ENCODE data around the gene KLHL3.

The KLHL3 gene

GRCh38 chr5:137611011-137611580, 124.8 kb downstream of the KLHL3 start:
- Histone ChIP-seq H3K4me1 (no peaks in the 10 kb centered on the region), H3K4me2 (no peak overlapping the region), H3K27ac (no peak overlapping the region), H3K36me3 (no peaks in the 10 kb centered on the region), H3K9ac (no peak overlapping the region), H3K27me3 (no peaks in the 10 kb centered on the region), H3K9me3 (no peaks in the 10 kb centered on the region), H4K20me1 (no peaks in the 10 kb centered on the region), H3K4me3 (no peak overlapping the region)
- no peak for TF ChIP-seq Cebpa-rat (IDR thresholded peaks at IDR 0.05)

- Histone ChIP-seq H3K9me3 (no peaks in the 10 kb centered on the region), H3K27me3 (no peaks in the 10 kb centered on the region), H3K4me2 (no peak overlapping the region), H3K4me1 (no peaks in the 10 kb centered on the region), H3K27ac (no peak overlapping the region), H3K4me3 (no peak overlapping the region), H4K20me1 (no peaks in the 10 kb centered on the region), H3K36me3 (no peaks in the 10 kb centered on the region), H3K9ac (no peak overlapping the region)
- no peak for TF ChIP-seq Cebpa-rat (IDR thresholded peaks at IDR 0.05)
Observed at GRCh38 chr5:137610598-137610997, 125.3 kb downstream of the KLHL3 start.

GRCh38 chr5:137609127-137609526, 126.8 kb downstream of the KLHL3 start:
- H3K27me3 ChIP-seq, result no peaks in the 10 kb centered on the region
- no peak overlapping the region for H3K4me2 ChIP-seq
- no peaks in the 10 kb centered on the region for H3K36me3 ChIP-seq
- H3K9me3 ChIP-seq, result no peaks in the 10 kb centered on the region
- H3K4me3 ChIP-seq, result no peak overlapping the region
- no peaks in the 10 kb centered on the region for H4K20me1 ChIP-seq
- H3K27ac ChIP-seq, result no peak overlapping the region
- H3K4me1 ChIP-seq, result no peaks in the 10 kb centered on the region
- TF ChIP-seq Cebpa-rat (IDR thresholded peaks at IDR 0.05), result no peak
- no peak overlapping the region for H3K9ac ChIP-seq

GRCh38 chr5:137607771-137608170, 128.1 kb downstream of the KLHL3 start:
- Histone ChIP-seq H3K36me3 (no peaks in the 10 kb centered on the region), H3K4me2 (no peak overlapping the region), H3K27me3 (no peaks in the 10 kb centered on the region), H3K27ac (no peak overlapping the region), H4K20me1 (no peaks in the 10 kb centered on the region), H3K9me3 (no peaks in the 10 kb centered on the region), H3K9ac (no peak overlapping the region), H3K4me1 (no peaks in the 10 kb centered on the region), H3K4me3 (no peak overlapping the region)
- no peak for TF ChIP-seq Cebpa-rat (IDR thresholded peaks at IDR 0.05)

- no peak for TF ChIP-seq Cebpa-rat (IDR thresholded peaks at IDR 0.05)
- no peaks in the 10 kb centered on the region for H3K9me3 ChIP-seq
- H3K27ac ChIP-seq, result no peak overlapping the region
- H3K36me3 ChIP-seq, result no peaks in the 10 kb centered on the region
- H3K4me3 ChIP-seq, result no peak overlapping the region
- H3K9ac ChIP-seq, result no peak overlapping the region
- no peaks in the 10 kb centered on the region for H3K4me1 ChIP-seq
- H4K20me1 ChIP-seq, result no peaks in the 10 kb centered on the region
- no peaks in the 10 kb centered on the region for H3K27me3 ChIP-seq
- H3K4me2 ChIP-seq, result no peak overlapping the region
Observed at GRCh38 chr5:137606401-137606800, 129.5 kb downstream of the KLHL3 start.

GRCh38 chr5:137605411-137605810, 130.5 kb downstream of the KLHL3 start:
- no peak overlapping the region for H3K27ac ChIP-seq
- H3K4me2 ChIP-seq, result no peak overlapping the region
- H3K36me3 ChIP-seq, result no peaks in the 10 kb centered on the region
- H4K20me1 ChIP-seq, result no peaks in the 10 kb centered on the region
- H3K9ac ChIP-seq, result no peak overlapping the region
- no peak for TF ChIP-seq Cebpa-rat (IDR thresholded peaks at IDR 0.05)
- H3K27me3 ChIP-seq, result no peaks in the 10 kb centered on the region
- H3K9me3 ChIP-seq, result no peaks in the 10 kb centered on the region
- no peaks in the 10 kb centered on the region for H3K4me1 ChIP-seq
- no peak overlapping the region for H3K4me3 ChIP-seq

GRCh38 chr5:137604348-137605095, 131.4 kb downstream of the KLHL3 start:
- Histone ChIP-seq H3K27me3 (no peaks in the 10 kb centered on the region), H3K27ac (no peak overlapping the region), H3K4me3 (no peak overlapping the region), H3K4me1 (no peaks in the 10 kb centered on the region), H3K9me3 (no peaks in the 10 kb centered on the region), H3K36me3 (no peaks in the 10 kb centered on the region), H3K4me2 (no peak overlapping the region), H4K20me1 (no peaks in the 10 kb centered on the region), H3K9ac (no peak overlapping the region)
- TF ChIP-seq Cebpa-rat (IDR thresholded peaks at IDR 0.05), result no peak

GRCh38 chr5:137603891-137604290, 132.0 kb downstream of the KLHL3 start:
- H3K27me3 ChIP-seq, result no peaks in the 10 kb centered on the region

GRCh38 chr5:137603356-137603755, 132.5 kb downstream of the KLHL3 start:
- H4K20me1 ChIP-seq, result no peaks in the 10 kb centered on the region
- no peaks in the 10 kb centered on the region for H3K27me3 ChIP-seq
- no peak overlapping the region for H3K27ac ChIP-seq
- H3K4me2 ChIP-seq, result no peak overlapping the region
- no peak overlapping the region for H3K9ac ChIP-seq
- no peaks in the 10 kb centered on the region for H3K4me1 ChIP-seq
- H3K4me3 ChIP-seq, result no peak overlapping the region
- no peak for TF ChIP-seq Cebpa-rat (IDR thresholded peaks at IDR 0.05)
- no peaks in the 10 kb centered on the region for H3K9me3 ChIP-seq
- no peaks in the 10 kb centered on the region for H3K36me3 ChIP-seq

More at GRCh38 chr5:137603891-137604290, 132.0 kb downstream of the KLHL3 start:
- no peaks in the 10 kb centered on the region for H3K4me1 ChIP-seq
- H3K36me3 ChIP-seq, result no peaks in the 10 kb centered on the region
- H3K9me3 ChIP-seq, result no peaks in the 10 kb centered on the region
- no peak overlapping the region for H3K4me2 ChIP-seq
- TF ChIP-seq Cebpa-rat (IDR thresholded peaks at IDR 0.05), result no peak
- H3K4me3 ChIP-seq, result no peak overlapping the region
- H3K9ac ChIP-seq, result no peak overlapping the region
- H3K27ac ChIP-seq, result no peak overlapping the region
- H4K20me1 ChIP-seq, result no peaks in the 10 kb centered on the region

GRCh38 chr5:137602721-137603273, 133.1 kb downstream of the KLHL3 start:
- H3K4me3 ChIP-seq, result no peak overlapping the region
- no peak for TF ChIP-seq Cebpa-rat (IDR thresholded peaks at IDR 0.05)
- no peaks in the 10 kb centered on the region for H3K36me3 ChIP-seq
- H4K20me1 ChIP-seq, result no peaks in the 10 kb centered on the region
- no peaks in the 10 kb centered on the region for H3K27me3 ChIP-seq
- no peak overlapping the region for H3K27ac ChIP-seq
- H3K4me1 ChIP-seq, result no peaks in the 10 kb centered on the region
- no peaks in the 10 kb centered on the region for H3K9me3 ChIP-seq
- no peak overlapping the region for H3K4me2 ChIP-seq
- H3K9ac ChIP-seq, result no peak overlapping the region

Data from BLaER1 (cell line).